Adrenal gland (tissue), 12 donors: ENCODE data around the gene NAT14. TPM values are rescaled to one million over a fixed set of nuclear protein-coding genes. Genes with fewer than 3 reads are reported as not detected.

ENCODE experiments used
- DNase-seq, 7 donors: peaks; one replicate each; pipeline ENCODE4 v3.0.0-alpha.2; 2019 to 2020
- H3K27ac ChIP-seq, 5 donors: fragments of 200-600 bp; sonication (generic) in 4 of 5; 1 replicate in 3 of 5; 2 replicates in 2 of 5; pipeline versions ENCODE4 v1.5.1 to v1.8.0; 2016 to 2020; ENCODE audit warnings: mild to moderate bottlenecking in 1 of 5
- H3K27me3 ChIP-seq: fragments of 200-600 bp; 2 replicates; pipeline ENCODE4 v1.8.0; 2021
- H3K36me3 ChIP-seq, 2 donors: fragments of 200-600 bp; replicated peaks in 1 of 2; 1 replicate in 1 of 2; 2 replicates in 1 of 2; pipeline versions ENCODE4 v1.5.1 to v1.8.0; 2018 to 2022
- H3K4me1 ChIP-seq, 2 donors: fragments of 200-600 bp; replicated peaks in 1 of 2; 1 replicate in 1 of 2; 2 replicates in 1 of 2; pipeline versions ENCODE4 v1.5.1 to v1.8.0; 2018 to 2021
- H3K4me3 ChIP-seq, 4 donors: fragments of 200-600 bp; sonication (generic) in 3 of 4; one replicate each; pipeline ENCODE4 v1.5.1; 2016 to 2018
- H3K9me3 ChIP-seq, 3 donors: fragments of 200-600 bp; sonication (generic) in 1 of 3; replicated peaks in 1 of 3; 1 replicate in 2 of 3; 2 replicates in 1 of 3; pipeline versions ENCODE4 v1.5.1 to v1.8.0; 2016 to 2021
- CTCF ChIP-seq, 6 experiments: fragments of 450-650 bp in 4 of 6; fragments of 200-600 bp in 2 of 6; sonication (generic) in 1 of 6; IDR thresholded peaks; 1 replicate in 5 of 6; 2 replicates in 1 of 6; pipeline versions ENCODE4 v1.5.1 to v1.8.0; 2016 to 2021; ENCODE audit warnings: antibody characterized with exemption in 6 of 6, mild to moderate bottlenecking in 2 of 6, moderate library complexity in 1 of 6
- POLR2A ChIP-seq, 2 donors: fragments of 450-650 bp; IDR thresholded peaks; one replicate each; pipeline ENCODE4 v1.6.1; 2017; ENCODE audit warnings: antibody characterized with exemption in 2 of 2, mild to moderate bottlenecking in 2 of 2, moderate library complexity in 1 of 2
- WGBS, 4 donors: extraction: QIAGEN DNeasy Blood & Tissue Kit in 2 of 4; methylation state at CpG; one replicate each; pipeline versions ENCODE4 v1.1.5 to v1.1.7; 2013 to 2017; 5-methylcytosine and 5-hydroxymethylcytosine counted together
- intact Hi-C, 2 donors: fragments of 100-400 bp; cut with DNase I; formaldehyde crosslinking; loops; one replicate each; pipeline versions ENCODE4 v1.14.1 to v1.15.0; 2022 to 2023
- polyA plus RNA-seq, 3 donors: library from polyadenylated mRNA; stranded (reverse); fragments of 200-250 nt in 2 of 3; fragments of 350-450 nt in 1 of 3; fragmentation: Illumina TruSeq in 1 of 3; extraction: RNeasy Lipid Tissue Mini Kit (QIAGEN cat#74804) in 1 of 3; gene quantifications; one replicate each; pipeline ENCODE4 v1.2.3, GENCODE V29; 2013 to 2014
- total RNA-seq, 9 donors: library from RNA; depleted of rRNA in 4 of 9; stranded (reverse); fragments of >200 nt in 4 of 9; fragments of 120-200 nt in 1 of 9; fragmentation: NEBNext Ultra II Directional in 1 of 9; extraction: Animal tissue kit (Norgen Biotek cat#: 25700) in 1 of 9; gene quantifications; one replicate each; pipeline versions ENCODE4 v1.1.0 to v1.2.4, GENCODE V29; 2013 to 2023
- donor health status: healthy with polysubstance abuse.
- donor health status: Bipolar disorder and iron deficiency.
- donor health status: DM: yes; HTN: yes; CAD: no.
- donor health status: DM: no; HTN: no; CAD: no.
- donor health status: DM: no; HTN: no; CAD: no.
- donor health status: DM: yes; HTN: yes; CAD: no.

NAT14 gene
- total and polyA plus RNA-seq, 12 donors, result 4.9 to 108 (median 18.7) TPM

GRCh38 chr19:55442372-55442961 is 42.5 kb upstream of the NAT14 start:
- H3K27me3 ChIP-seq, result peaks cover 55% of the 10 kb centered on the region
- intact Hi-C loops, result no loop called here

GRCh38 chr19:55443045-55443823 is 41.8 kb upstream of the NAT14 start, which contains the start of gene SHISA7:
Gene SHISA7 (minus strand): TSS chr19:55443300. CDS start chr19:55442863, 437 bp downstream.
- no peaks in the 10 kb centered on the region for H3K9me3 ChIP-seq
- TF ChIP-seq POLR2A (IDR thresholded peaks at IDR 0.05) (no peak), CTCF (IDR thresholded peaks at IDR 0.05) (no peak)

More at GRCh38 chr19:55442372-55442961, 42.5 kb upstream of the NAT14 start:
- H3K9me3 ChIP-seq, result no peaks in the 10 kb centered on the region
- H3K4me1 ChIP-seq, result no peaks in the 10 kb centered on the region
- H3K27ac ChIP-seq, result no peak overlapping the region
- WGBS, 4 donors, result 0 to 3% (median 2%) methylated on average over 13 to 61 of the region's 72 CpGs
- no peak overlapping the region for H3K4me3 ChIP-seq
- H3K36me3 ChIP-seq, result no peaks in the 10 kb centered on the region
- DNase-seq, result no peak
- no peak for TF ChIP-seq POLR2A (IDR thresholded peaks at IDR 0.05)
- no peak for TF ChIP-seq CTCF (IDR thresholded peaks at IDR 0.05)

GRCh38 chr19:55443824-55444480 is 41.0 kb upstream of the NAT14 start:
- intact Hi-C loops, result no loop called here
- Histone ChIP-seq H3K9me3 (no peaks in the 10 kb centered on the region), H3K27ac (no peak overlapping the region), H3K36me3 (no peaks in the 10 kb centered on the region), H3K27me3 (peaks cover 51% of the 10 kb centered on the region), H3K4me3 (no peak overlapping the region), H3K4me1 (no peaks in the 10 kb centered on the region)
- DNase-seq, result no peak
- 29 to 34% (median 31%) methylated on average over 17 to 18 of the region's 18 CpGs for WGBS, 4 donors
- TF ChIP-seq CTCF (IDR thresholded peaks at IDR 0.05), result no peak
- no peak for TF ChIP-seq POLR2A (IDR thresholded peaks at IDR 0.05)

More at GRCh38 chr19:55443045-55443823, 41.8 kb upstream of the NAT14 start, which contains the start of gene SHISA7:
- H3K4me3 ChIP-seq, result no peak within 1 kb of the TSS
- peaks cover 55% of the 10 kb centered on the region for H3K27me3 ChIP-seq
- intact Hi-C loops, result no loop called here
- no peak for DNase-seq
- no peaks in the 10 kb centered on the region for H3K4me1 ChIP-seq
- 1 to 2% (median 2%) methylated on average over 42 to 43 of the region's 43 CpGs for WGBS, 4 donors
- no peak within 1 kb of the TSS for H3K27ac ChIP-seq
- H3K36me3 ChIP-seq, result no peaks in the 10 kb centered on the region

GRCh38 chr19:55444646-55445045 is 40.3 kb upstream of the NAT14 start:
- DNase-seq, result no peak
- Histone ChIP-seq H3K4me1 (no peaks in the 10 kb centered on the region), H3K9me3 (no peaks in the 10 kb centered on the region), H3K27me3 (peaks cover 51% of the 10 kb centered on the region), H3K27ac (no peak overlapping the region), H3K36me3 (no peaks in the 10 kb centered on the region), H3K4me3 (no peak overlapping the region)
- WGBS, 4 donors, result 31 to 50% (median 45%) methylated on average over 8 to 11 of the region's 11 CpGs
- TF ChIP-seq CTCF (IDR thresholded peaks at IDR 0.05) (no peak), POLR2A (IDR thresholded peaks at IDR 0.05) (no peak)
- intact Hi-C loops, result no loop called here
